ENCODE results near the gene CCR8.
"Not testable (repeated sequence)": the region's sequence is repeated elsewhere in the genome, so short reads cannot be mapped to it uniquely, and the experiment has no call there.

Gene CCR8

GRCh38 chr3:39349080-39349479 lies 19.6 kb downstream of the CCR8 start:
- no peak for DNase-seq (ENCODE audit: low read depth in 2 of 2)

GRCh38 chr3:39350714-39351113 lies 21.2 kb downstream of the CCR8 start:
- no peak for DNase-seq (ENCODE audit: low read depth in 2 of 2)

- not testable (repeated sequence) for DNase-seq (ENCODE audit: low read depth in 2 of 2)
Measured at GRCh38 chr3:39351134-39351533, 21.6 kb downstream of the CCR8 start.

- not testable (repeated sequence) for DNase-seq (ENCODE audit: low read depth in 2 of 2)
Measured at GRCh38 chr3:39353168-39353927, 23.8 kb downstream of the CCR8 start.

GRCh38 chr3:39358333-39358732 lies 28.8 kb downstream of the CCR8 start:
- DNase-seq (ENCODE audit: low read depth in 2 of 2): no peak

- peak in 1 of 2 donors; percentile 33 for DNase-seq (ENCODE audit: low read depth in 2 of 2)
Measured at GRCh38 chr3:39361252-39361927, 31.9 kb downstream of the CCR8 start.

- DNase-seq (ENCODE audit: low read depth in 2 of 2): no peak
Measured at GRCh38 chr3:39362192-39362591, 32.7 kb downstream of the CCR8 start.

- no peak for DNase-seq (ENCODE audit: low read depth in 2 of 2)
Measured at GRCh38 chr3:39362812-39363211, 33.3 kb downstream of the CCR8 start.

GRCh38 chr3:39370450-39370849 lies 40.9 kb downstream of the CCR8 start:
- not testable (repeated sequence) for DNase-seq (ENCODE audit: low read depth in 2 of 2)

- no peak for DNase-seq (ENCODE audit: low read depth in 2 of 2)
Measured at GRCh38 chr3:39372833-39373232, 43.3 kb downstream of the CCR8 start.

- DNase-seq (ENCODE audit: low read depth in 2 of 2): no peak
Measured at GRCh38 chr3:39376959-39377634, 47.6 kb downstream of the CCR8 start.

- peak; percentile 39 to 45 for DNase-seq (ENCODE audit: low read depth in 2 of 2)
Measured at GRCh38 chr3:39378088-39378487, 48.6 kb downstream of the CCR8 start.

- DNase-seq (ENCODE audit: low read depth in 2 of 2): no peak
Measured at GRCh38 chr3:39378957-39379777, 49.7 kb downstream of the CCR8 start.

- DNase-seq (ENCODE audit: low read depth in 2 of 2): no peak
Measured at GRCh38 chr3:39379778-39380155, 50.3 kb downstream of the CCR8 start.

GRCh38 chr3:39381432-39381831 lies 51.9 kb downstream of the CCR8 start:
- no peak for DNase-seq (ENCODE audit: low read depth in 2 of 2)

Measured in stimulated activated CD4-positive, alpha-beta T cell treated with anti-CD3 and anti-CD28 coated beads, Interleukin-15, amount 100 ng/mL, for 48 hours (primary cell).